ENCODE data around the gene R3HCC1L.

- TF ChIP-seq CTCF (IDR thresholded peaks at IDR 0.05) (no peak), POLR2A (IDR thresholded peaks at IDR 0.05) (no peak)
Observed at GRCh38 chr10:98269435-98269912, 135.0 kb downstream of the R3HCC1L start.

Data from lower leg skin (tissue), 3 donors.